Stomach (tissue), 4 donors: ENCODE results near the gene CDK15.

Experiments used
- EP300 ChIP-seq: sonication (generic); formaldehyde crosslinking; IDR thresholded peaks from one replicate; pipeline ENCODE4 v1.6.1; 2017; ENCODE audit warnings: antibody characterized with exemption
- POLR2A ChIP-seq, 4 donors: fragments of 450-650 bp; IDR thresholded peaks; one replicate each; pipeline ENCODE4 v1.6.1; 2016; ENCODE audit warnings: antibody characterized with exemption in 4 of 4, control low read depth in 2 of 4, mild to moderate bottlenecking in 1 of 4, moderate library complexity in 1 of 4
- POLR2AphosphoS5 ChIP-seq, 3 donors: sonication (generic); formaldehyde crosslinking; IDR thresholded peaks; one replicate each; pipeline ENCODE4 v1.6.1; 2016; ENCODE audit warnings: antibody characterized with exemption in 3 of 3
- TF ChIP-seq, protein P1 (sequence below), 7 experiments: fragments of 450-650 bp in 4 of 7; fragments of 200-600 bp in 3 of 7; sonication (generic) in 3 of 7; IDR thresholded peaks; one replicate each; pipeline ENCODE4 v1.5.1; 2016 to 2019; ENCODE audit warnings: antibody characterized with exemption in 7 of 7, control low read depth in 2 of 7, mild to moderate bottlenecking in 1 of 7

DNA sequence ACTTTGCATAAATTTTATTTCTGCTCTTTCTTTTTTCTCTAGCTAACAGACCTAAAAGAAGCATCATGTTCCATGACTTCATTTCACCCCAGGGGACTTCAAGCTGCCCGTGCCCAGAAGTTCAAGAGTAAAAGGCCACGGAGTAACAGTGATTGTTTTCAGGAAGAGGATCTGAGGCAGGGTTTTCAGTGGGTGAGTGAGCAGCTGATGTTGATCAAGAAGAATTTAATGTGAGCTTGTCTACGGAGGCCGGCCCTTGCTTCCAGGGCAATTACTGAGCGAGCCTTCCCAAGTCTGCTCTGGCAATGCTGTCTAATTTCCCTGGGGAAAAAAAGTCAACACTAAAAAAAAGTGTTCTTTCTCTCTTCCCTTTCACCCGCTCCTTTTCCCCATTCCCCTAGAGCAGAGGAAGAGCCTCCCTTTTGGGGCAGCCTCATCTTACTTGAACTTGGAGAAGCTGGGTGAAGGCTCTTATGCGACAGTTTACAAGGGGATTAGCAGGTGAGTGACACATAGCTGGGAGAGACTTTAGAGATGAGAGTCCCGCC is 1.2 kb downstream of the CDK15 start:
- TF ChIP-seq, protein P1, sequence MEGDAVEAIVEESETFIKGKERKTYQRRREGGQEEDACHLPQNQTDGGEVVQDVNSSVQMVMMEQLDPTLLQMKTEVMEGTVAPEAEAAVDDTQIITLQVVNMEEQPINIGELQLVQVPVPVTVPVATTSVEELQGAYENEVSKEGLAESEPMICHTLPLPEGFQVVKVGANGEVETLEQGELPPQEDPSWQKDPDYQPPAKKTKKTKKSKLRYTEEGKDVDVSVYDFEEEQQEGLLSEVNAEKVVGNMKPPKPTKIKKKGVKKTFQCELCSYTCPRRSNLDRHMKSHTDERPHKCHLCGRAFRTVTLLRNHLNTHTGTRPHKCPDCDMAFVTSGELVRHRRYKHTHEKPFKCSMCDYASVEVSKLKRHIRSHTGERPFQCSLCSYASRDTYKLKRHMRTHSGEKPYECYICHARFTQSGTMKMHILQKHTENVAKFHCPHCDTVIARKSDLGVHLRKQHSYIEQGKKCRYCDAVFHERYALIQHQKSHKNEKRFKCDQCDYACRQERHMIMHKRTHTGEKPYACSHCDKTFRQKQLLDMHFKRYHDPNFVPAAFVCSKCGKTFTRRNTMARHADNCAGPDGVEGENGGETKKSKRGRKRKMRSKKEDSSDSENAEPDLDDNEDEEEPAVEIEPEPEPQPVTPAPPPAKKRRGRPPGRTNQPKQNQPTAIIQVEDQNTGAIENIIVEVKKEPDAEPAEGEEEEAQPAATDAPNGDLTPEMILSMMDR (IDR thresholded peaks at IDR 0.05): no peak
- TF ChIP-seq POLR2AphosphoS5 (IDR thresholded peaks at IDR 0.05) (no peak), POLR2A (IDR thresholded peaks at IDR 0.05) (no peak), EP300 (no peak)
